HG02642 (cell line): Measurements from ENCODE around the gene WT1.
"Not testable (repeated sequence)": the region's sequence is repeated elsewhere in the genome, so short reads cannot be mapped to it uniquely, and the experiment has no call there.

ENCODE experiments used
- ATAC-seq: cut with Tn5 transposase; IDR thresholded peaks from one replicate; pipeline ENCODE4 v1.9.1; 2021; ENCODE audit warnings: mild to moderate bottlenecking; ENCODE audit not compliant: unreplicated experiment, poor library complexity

WT1 gene

DNA sequence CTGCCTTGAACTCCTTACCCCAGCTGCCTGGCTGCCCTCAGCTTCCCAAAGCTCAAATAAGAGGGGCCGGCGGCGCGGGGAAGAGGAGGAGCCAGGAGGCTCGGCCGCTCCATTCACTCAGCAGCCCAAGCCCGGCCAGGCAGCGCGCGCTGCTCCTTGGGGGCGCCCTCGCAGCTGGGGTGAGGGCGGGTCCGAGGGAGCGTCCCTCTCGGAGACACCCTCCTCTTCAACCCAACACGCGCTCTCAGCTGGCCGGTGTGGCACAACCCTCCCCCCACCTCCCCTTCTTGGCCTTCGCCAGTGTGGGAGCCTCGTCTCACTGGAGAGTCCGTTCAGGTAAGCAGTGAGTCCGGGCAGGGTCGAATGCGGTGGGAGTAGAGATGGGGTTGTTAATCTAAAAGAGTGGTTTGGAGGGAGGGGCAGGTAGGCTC is at the start of gene WT1:
Gene WT1 (minus strand): TSS at position 29 of the 431 bp plus-strand sequence.
- no peak for ATAC-seq

DNA sequence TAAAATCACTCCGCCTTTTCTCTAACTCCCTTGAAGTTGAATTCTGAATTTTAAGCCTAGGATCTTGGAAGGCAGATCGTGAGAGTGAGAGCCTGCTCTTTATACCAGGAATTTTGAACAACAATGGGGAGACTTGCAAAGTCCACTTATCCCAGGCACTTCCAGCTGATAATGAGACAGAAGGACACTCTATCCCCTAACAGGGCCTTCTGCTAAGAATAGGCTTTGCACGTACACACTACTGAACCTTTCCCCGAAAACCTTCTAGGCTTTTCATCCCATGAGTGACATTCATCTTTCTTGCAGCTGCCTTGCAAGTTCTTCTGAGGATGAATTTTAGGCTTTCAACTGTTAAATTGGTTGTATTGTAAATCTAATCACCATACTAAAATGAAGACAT is 44.0 kb upstream of the WT1 start:
- no peak for ATAC-seq

DNA sequence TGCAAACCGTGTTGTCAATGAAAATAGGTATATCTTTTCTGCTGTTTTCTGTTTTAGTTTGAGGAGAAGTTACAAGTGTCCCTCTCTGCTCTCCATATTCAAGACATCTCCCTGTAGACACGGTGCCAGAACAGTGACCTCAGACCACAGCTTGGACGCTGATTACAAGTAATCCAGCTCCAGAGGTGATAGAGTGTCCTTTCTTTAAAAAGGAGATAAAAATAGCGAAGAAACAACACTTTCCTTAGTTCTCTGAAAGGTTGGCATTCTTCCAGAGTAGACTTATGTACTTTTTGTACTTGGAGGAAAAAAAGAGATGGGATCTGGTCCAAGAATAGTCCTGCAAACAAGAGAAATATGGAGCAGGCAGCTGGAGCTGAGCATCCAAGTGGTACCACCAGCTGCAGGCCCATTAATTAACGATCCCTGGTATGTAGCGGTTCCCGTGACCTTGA is 43.0 kb upstream of the WT1 start:
- no peak for ATAC-seq

DNA sequence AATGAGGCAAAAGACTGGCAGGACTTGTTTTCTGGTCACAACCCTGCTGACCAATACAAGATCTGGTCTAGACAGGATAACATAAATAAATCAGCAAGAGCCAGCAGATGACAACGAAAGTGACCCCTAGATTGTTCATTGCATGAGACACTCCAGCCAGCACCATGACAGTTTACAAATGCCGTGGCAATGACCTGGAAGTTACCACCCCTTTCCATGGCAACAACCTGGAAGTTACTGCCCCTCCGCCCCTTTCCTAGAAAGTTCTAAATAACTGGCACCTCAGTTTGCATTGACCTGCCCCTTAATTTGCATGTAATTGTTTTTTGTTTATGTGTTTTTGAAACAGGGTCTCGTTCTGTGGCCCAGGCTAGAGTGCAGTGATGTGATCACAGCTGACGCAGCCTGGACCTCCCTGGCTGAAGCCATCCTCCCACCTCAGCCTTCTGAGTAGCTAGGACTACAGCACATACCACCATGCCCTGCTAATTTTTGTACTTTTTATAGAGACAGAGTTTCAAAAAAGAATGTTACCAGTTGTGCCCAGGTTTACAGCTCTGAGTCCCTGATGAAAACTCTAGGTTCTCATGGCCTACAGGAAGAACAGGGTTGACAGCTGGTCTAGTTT is 38.1 kb upstream of the WT1 start:
- no peak for ATAC-seq

DNA sequence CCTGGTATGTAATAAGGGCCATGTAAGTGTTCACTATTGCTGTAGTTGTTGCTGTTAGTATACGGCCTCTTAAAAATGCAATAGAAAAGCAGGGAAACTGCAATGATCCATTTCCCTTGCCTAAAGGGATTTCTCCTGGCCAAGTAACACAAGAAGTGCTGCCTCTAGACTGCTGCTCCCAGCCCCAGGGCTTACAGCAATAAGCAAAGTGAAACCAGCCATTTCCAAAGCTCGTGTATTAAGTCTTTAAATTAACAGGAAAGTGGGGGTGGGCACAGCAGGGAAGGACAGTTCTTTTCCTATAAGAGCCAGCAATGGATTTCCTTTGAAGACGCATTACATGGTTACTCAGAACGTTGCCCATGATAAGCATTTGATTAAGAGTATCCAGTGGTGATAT is 36.9 kb upstream of the WT1 start:
- ATAC-seq, result no peak

DNA sequence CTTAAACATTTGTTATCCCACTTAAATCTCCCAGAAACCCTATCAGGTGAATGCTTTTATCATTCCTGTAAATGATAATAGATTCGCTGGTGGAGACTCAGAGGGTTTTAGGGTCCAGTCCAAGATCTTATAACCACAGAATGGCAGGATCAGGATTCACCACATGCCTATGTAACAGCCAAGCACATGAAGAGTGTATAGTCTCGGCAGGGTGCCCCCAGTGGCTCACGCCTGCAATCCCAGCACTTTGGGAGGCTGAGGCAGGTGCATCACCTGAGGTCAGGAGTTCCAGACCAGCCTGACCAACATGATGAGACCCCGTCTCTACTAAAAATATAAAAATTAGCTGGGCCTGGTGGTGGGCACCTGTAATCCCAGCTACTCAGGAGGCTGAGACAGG is 36.2 kb upstream of the WT1 start:
- ATAC-seq, result not testable (repeated sequence)

DNA sequence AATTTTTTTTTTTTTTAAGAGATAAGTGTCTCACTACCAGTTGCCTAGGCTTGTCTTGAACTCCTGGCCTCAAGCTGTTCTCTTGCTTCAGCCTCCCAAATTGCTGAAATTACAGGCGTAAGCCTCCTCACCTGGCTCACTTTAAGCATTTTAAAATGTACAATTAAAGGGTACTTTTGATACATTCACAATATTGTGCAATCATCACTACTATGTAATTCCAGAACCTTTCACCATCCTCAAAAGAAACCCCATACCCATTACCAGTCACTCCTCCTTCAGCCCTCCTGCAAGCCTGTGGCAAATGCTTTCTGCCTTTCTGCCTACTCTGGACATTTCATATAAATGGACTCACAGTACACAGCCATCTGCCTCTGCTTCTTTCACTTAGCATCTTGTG is 34.5 kb upstream of the WT1 start:
- ATAC-seq, result no peak

DNA sequence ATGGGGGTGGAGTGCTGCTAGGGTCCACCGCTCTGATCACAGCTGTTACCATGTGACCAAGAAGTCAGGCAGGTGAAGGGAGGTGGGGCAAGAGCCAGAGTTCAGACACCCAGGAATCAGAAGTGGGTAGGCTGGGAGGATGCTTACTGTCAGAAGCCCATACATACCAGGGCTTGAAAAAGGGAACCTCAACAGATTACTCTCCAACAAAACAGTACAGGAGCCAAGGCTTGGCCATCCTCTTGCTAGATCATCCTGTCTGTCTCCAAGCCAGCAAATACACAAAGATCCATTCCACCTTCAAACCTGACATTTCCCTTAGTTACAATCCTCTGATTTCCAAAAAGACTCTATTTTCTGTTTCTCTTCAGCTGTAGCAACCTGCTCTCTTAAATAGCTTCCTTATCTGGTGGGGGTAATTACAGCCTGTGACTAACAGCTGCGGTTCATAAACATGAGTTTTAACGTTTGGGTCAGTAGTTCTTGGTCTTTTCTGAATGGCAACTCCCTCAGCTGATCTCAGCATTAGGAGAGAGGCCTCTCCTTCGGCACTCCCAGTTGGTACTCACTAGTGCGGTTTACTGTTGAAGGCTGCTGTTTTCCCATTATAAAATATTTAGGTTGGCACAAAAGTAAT is 31.1 kb upstream of the WT1 start:
- no peak for ATAC-seq

DNA sequence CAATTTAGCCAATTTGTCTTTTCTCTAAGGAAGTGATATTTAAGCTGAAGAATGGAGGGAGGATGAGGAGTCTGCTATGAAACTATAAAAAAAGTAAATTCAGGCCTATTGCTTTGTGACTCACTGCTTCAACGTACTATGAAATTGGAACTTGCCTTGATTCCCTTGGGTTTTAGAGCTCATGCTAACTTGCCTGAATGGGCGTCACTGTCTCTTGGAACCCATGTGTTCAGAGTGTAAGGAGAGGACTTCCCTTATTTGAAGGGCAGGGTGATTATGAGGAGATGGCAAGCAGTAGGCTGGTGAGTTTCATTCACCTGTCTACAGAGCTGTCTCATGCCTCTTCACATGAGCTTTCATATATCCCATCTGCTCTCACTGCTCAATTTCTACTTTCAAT is 28.7 kb upstream of the WT1 start:
- no peak for ATAC-seq

DNA sequence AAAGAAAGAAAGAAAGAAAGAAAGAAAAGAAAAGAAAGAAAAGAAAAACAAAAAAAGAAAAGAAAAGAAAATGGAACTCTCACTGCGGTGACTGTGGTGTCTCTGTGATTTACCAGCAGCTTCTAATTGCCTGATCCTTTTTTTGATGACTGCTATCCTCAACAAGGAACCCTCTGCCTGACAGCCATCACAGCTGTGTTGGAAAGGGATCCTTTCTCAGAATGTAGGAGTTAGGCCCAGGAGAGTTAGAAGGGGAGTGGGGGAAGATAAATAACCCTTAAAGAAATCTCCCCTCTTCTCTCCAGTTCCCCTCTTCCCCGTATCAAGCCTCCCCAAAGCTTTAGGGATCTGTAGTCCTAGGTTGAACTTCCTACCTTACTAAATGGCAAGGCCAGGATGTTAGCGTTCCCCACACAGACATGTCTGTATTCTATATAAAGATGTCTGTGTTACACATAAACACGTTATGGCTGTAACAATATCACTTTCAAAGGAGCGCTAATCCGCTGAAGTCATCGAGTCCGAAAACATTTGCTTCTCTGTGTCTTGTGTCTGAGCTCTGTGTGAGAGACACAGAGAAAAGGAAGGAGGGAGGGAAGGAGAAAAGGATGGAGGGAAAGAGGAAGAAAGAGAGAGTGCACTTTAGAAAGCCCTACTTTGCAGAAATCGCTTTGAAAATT is 26.8 kb upstream of the WT1 start:
- no peak for ATAC-seq

DNA sequence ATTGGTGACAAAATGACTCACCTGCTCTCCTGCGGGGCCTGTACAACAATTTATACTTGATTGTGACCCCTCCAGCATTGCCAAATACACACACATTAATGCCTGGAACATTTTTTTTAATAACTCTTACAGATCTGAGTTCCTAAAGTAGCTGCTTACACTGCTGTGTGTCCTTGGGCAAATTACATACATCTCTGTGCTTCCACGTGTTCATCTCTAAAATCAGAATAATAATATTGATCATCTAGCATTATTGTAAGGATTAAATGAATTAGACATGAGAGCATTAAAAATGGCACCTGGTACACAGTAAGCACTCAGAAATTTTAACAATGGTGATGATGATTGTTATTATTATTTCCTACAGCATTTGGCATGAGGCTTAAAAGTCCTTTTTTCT is 21.5 kb upstream of the WT1 start:
- ATAC-seq, result no peak

DNA sequence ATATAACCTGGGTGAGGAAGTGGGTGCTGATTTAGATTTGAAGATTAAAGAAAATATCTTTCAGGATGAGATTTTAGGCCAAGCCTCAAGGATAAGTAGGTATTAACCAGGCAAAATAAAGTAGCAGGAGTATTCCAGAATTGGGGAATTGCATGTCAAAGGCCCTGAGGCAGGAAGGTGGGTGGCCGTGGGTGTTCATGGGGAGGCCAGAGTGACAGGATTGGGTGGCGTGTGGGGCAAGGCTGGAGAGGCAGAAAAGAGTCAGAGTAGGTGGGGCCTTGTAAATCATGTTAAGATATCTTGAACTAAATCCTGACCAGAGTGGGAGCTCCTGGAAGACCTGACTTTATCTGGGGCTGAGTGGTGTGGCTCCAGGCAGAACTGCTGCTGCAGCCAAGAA is 19.7 kb upstream of the WT1 start:
- no peak for ATAC-seq

DNA sequence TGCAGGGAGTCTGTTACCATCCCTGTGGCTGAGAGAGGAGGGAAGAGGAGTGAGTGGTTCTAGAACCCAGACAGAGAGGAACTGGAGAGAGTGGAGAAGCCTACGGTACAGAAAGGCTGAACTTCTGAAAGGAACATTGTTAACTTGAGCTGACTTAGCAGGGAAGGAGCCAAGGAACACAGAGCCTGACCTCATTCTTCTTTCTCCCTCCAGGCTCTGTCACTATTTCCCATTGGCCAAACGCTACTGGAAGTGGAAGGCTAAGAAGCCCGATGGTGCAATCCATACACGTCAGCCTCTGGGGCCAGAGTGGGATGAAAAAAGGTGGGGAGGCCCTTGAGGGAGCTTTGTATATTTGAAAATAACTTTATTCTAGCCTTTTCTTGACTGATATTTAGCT is 16.5 kb upstream of the WT1 start:
- ATAC-seq, result no peak

DNA sequence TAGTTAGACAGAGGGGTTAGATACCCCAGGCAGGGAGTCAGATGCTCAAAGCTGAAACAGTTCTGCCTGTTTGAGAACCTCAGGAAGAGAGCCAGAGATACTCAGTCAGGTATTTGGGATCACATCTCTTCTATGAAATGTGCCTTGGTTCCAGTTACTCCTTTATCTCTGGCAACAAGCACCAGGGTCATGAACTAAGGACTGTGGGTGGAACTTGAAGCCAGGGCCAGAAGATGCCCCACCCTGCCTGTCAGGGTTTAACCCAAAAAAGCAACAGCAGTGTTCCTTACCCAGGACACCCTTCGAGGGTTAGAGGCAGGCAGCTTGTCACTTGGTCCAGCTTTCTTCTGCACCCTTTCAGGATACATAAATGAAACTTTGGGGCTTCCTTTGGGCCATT is 15.0 kb upstream of the WT1 start:
- ATAC-seq, result no peak

DNA sequence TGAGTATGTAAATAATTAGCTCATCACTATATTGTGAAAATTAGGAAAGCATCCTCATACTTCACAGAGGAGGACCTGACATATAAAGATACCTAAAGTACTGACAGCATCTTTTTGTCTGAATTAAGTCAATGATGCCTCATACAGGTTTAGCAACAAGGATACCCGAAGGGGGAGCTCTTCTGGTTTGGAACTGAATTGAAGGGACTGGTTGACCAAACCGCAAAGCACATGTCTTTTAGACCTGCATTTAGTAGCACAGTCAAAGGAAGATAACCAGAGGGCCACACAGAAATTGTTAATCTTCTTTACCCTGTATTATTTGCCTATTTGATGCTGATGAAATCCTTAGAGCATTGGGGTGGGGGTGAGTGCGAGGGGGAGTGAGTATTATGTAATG is 12.9 kb upstream of the WT1 start:
- ATAC-seq, result no peak

DNA sequence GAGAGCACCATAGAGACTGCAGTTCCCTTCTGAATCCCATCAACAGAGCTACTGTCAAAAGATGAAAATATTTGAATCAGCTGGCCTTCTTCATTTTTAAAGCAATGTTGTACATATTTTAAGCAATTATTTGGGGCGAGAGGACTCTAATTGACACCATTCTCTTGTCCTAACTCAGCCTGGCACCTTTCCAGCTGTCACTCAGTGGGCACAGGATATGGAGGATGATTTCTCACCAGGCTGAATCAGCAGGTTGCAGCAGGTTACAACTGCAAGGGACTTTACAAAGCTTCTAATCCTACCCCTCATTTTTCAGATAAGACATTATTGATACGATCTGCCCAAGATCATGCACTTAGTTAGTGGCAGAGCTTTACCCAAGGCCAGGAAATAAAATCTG is 11.9 kb upstream of the WT1 start:
- no peak for ATAC-seq

DNA sequence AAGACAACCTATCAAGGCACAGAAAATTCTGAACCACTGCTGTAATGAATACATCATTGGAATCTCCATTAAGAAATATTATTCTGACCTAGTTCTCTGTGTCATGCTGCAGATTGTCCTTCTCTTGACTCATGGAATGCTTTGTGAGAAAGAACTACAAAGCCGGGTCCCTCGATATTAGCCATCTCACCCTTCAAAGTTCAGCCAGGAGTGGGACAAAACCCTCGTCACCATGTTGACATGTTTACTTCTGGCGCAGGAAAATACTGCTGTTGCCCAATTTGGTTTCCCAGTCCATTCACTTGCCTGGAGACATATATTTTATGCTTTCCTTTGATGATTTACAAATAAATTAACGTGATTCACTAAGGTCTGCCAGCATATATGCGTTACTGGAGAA is 10.9 kb upstream of the WT1 start:
- ATAC-seq, result no peak

DNA sequence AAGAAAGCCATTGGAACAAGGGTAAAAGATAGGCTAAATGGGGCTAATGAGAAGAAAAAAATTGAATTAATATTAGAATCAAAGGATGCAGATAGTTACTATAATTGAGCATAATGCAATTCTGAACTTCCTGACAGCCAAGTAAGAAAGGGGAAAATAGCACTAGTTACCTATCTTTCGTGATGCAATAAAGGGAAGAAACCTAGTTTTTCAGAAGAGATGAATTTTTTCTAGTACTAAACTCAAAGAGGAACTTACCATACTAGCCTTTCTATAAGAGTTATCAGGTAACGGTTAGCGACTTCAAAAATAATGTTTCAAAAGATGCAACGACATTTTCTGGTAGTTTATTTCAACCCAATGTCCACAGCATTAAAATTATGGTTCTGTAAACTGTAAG is 8.8 kb upstream of the WT1 start:
- ATAC-seq, result no peak

DNA sequence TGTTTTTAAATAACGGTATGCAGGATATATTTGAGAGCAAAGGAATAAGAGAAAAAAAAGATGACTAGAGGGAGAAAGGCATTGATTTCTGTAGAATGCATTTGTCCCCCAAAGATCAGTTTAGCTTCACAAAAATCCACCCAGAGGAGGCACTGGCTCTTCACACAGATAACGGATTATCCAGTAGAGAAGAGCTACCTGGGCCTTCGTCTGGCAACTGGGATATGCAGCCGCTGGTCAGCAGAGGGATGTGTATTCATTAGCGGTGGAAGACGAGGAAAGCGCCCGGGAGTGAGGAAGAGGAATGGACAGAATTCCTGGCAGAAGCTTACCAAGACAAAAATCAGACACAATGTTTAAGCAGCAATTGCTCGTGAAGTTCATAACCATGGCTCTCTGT is 5.6 kb upstream of the WT1 start:
- no peak for ATAC-seq

DNA sequence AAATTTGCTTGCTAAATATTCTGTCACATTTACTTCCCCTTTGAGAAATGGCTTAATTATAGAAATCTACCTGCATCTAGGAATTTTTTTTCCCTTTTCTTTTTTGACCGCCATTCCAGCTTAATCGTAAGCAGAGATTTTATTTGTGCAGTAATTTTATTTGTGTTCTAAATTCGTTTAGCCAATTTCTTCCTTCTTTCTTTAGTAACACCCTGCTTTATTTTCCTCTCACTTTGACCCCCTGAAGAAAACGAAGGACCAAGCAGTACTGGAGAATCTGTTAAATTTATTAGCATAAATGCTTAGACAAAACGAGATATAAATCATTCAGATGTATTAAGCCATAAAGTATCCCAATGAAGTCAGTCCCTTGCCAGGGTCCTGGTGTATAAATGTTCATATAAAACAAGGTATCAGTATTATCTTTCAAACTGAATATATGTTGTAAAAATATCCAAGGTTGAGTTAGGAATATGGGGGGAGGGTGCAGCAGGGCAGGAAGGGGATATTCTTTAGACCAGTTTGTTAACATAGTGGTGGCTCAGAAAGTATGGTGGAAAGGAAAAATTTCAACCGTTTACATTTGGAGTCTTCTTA is 5.1 kb upstream of the WT1 start:
- no peak for ATAC-seq

DNA sequence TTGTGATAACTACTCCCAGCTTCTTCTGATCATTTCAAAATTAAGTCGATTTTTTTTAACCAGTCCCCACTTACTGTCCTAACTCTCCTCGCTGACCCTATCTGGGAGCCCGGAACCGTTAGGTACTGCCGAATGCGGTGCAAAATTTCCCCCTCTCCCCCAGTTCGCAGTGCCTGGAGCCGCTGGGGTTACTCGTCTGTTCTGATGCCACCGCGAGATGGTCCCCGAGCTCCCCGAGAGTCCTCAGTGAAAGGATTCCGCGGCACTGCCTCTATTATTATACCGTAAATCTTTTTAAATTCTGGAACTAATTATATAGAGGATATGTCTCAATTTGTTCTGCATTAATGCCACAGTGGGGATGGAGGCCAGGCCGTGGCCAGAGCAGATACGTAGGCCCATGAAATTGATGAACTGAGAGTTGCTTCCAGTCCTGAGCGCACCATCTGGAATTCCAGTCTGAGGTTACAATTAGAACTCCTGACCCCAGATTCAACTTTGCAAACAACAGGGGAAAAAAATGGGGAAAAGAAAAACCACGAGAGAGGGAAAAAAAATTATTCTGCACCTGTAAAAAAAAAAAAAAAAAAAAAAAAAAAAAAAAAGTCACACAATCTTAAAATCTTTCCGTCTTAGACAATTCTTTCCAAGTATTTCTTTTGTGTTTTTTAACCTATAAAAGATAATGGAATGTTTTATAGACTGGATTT is 4.3 kb upstream of the WT1 start:
- no peak for ATAC-seq
